ENCODE results near the gene CYBC1.

Gene CYBC1

DNA sequence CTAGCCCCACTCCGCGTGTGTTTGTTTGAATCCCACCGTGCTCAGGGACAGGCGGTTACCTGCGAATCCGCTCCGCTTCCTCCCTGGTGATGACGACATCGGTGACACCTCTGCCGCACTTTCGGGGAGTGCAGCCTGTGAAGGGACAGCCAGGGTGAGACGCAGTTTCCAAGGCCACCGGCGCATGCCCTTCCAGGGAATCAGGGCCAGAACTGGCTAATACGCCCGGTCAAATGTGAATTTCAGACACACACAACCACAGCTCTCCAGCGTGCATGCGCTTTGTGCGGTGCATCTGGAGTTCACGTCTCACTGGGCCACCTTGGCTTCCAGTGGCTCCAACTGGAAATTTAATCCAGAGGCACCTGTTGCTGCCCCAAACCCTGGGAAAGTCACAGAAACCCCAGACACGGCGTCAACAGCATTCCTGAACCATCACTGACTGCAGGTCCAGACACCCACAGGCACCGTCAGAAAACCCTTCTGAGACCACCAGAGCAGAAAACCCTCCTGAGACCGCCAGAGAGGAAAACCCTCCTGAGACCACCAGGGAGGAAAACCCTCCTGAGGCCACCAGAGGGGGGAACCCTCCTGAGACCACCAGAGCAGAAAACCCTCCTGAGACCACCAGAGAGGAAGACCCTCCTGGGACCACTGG is 39.0 kb downstream of the CYBC1 start:
- no peak for DNase-seq (ENCODE audit: low read depth in 2 of 2, low spot score in 1 of 2)

- DNase-seq (ENCODE audit: low read depth in 2 of 2, low spot score in 1 of 2), result no peak
Measured at GRCh38 chr17:82410014-82410716, 40.4 kb downstream of the CYBC1 start.

GRCh38 chr17:82408938-82409318 is 41.6 kb downstream of the CYBC1 start:
- DNase-seq (ENCODE audit: low read depth in 2 of 2, low spot score in 1 of 2), result no peak

DNA sequence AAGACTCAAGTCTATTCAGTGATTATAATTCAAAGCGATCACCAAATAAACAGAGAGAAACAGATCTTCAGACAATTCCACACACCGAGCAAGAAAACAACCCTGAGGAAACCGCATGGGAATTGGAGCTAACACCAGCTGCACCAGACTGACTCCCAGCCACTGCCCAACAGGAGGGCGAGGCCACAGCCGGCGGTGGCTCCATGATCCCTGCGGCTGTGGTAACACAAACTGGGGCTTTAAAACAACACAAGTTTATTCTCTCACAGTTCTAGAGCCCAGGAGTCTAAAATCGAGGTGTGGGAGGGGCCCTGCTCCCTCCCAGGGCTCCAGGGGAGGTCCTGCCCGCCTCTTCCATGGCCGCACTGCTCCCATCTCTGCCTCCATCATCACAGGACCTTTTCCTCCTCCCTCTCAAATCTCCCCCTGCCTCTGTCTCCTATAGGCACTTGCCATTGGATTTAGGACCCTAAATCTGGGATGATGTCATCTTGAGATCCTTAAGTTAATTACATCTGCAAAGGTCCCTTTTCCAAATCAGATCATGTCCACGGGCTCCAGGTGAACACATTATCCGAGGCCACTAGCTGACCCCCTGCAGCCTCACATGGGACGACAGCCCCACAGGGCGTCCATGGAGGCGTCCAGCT is 42.1 kb downstream of the CYBC1 start:
- no peak for DNase-seq (ENCODE audit: low read depth in 2 of 2, low spot score in 1 of 2)

- no peak for DNase-seq (ENCODE audit: low read depth in 2 of 2, low spot score in 1 of 2)
Measured at GRCh38 chr17:82407255-82407654, 43.3 kb downstream of the CYBC1 start.

DNA sequence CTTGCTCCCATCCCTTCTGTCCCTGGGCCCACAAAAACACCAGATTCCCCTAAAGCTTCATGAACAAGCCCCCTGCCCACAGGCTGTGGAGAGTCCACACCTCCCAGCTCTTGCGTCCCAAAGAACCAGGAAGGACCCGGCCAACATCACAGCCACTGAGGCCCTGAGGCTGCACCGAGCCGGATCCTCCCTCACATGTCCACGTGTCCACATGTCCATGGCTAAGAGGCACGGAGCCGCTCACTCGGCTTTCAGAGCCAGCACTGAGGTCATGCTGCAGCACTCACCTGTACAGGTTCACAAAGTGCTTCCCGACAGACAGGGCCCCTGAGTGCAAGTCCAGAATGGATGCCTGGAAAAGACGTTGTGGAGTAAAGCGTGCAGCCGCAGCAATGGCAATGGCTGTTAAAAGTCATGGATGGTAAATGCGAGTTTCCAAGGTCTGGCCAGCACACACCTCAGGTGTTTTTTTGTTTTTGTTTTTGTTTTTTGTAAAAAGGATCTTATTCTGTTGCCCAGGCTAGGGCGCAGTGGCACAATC is 44.4 kb downstream of the CYBC1 start:
- DNase-seq (ENCODE audit: low read depth in 2 of 2, low spot score in 1 of 2), result no peak

DNA sequence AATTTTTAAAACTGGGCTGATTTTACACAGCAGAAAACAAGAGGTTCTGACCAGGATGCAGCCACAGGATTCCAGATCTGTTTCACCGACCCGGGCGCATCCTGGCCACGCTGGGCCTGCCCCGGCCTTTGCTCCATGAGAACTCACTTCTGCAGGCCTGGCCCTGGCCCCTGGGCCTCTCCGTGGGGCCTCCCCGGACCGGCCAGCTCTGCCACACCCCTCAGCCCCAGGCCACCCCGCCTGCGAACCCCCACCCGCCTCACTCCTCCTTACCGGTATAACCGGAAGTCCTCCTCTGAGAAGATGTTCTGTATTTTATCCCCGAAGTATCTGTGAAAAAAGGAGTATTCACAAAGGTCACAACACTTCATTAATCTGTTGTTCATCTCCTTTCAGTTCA is 45.5 kb downstream of the CYBC1 start:
- DNase-seq (ENCODE audit: low read depth in 2 of 2, low spot score in 1 of 2), result no peak

- no peak for DNase-seq (ENCODE audit: low read depth in 2 of 2, low spot score in 1 of 2)
Measured at GRCh38 chr17:82403662-82404660, 46.6 kb downstream of the CYBC1 start.

GRCh38 chr17:82402865-82403264 is 47.7 kb downstream of the CYBC1 start:
- DNase-seq (ENCODE audit: low read depth in 2 of 2, low spot score in 1 of 2), result no peak

DNA sequence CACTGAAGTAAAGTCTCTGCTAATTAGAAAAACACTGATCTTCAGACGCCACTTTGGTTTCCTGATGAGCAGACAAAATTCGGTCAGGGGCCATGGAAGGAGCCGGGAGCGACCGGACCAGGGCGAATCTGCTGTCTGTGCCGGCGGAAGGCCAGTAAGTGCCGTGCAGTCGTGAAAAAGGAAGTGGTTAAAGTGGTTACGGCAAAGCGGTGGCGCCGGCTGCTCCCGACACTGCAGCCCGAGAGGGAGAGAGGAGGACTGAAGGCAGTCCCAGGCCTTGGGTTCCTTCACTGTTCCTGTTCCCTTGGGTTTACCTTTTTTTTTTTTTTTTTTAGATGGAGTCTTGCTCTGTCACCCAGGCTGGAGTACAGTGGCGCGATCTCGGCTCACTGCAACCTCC is 49.7 kb downstream of the CYBC1 start:
- DNase-seq (ENCODE audit: low read depth in 2 of 2, low spot score in 1 of 2), result peak; percentile 23

GRCh38 chr17:82400206-82400605 is 50.3 kb downstream of the CYBC1 start:
- no peak for DNase-seq (ENCODE audit: low read depth in 2 of 2, low spot score in 1 of 2)

- DNase-seq (ENCODE audit: low read depth in 2 of 2, low spot score in 1 of 2), result no peak
Measured at GRCh38 chr17:82399601-82400101, 50.9 kb downstream of the CYBC1 start.

DNA sequence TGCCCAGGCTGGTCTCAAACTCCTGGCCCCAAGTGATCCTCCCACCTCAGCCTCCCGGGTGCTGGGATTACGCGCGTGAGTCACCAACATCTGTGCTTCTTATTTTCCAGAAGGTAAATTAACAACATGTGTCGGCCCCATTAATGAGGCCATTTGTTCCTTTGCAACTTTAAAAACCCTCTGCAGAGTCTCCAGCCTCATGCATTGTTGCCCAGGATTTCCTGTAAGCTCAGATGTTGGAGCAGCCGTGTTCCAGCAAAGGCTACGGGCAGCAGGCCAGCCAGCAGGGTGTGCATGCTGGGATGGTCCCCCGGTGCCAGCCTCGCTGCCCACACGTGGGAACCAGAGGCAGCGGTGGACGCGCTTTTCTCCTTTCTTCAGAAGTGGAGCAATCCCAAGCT is 51.5 kb downstream of the CYBC1 start:
- DNase-seq (ENCODE audit: low read depth in 2 of 2, low spot score in 1 of 2), result no peak

DNA sequence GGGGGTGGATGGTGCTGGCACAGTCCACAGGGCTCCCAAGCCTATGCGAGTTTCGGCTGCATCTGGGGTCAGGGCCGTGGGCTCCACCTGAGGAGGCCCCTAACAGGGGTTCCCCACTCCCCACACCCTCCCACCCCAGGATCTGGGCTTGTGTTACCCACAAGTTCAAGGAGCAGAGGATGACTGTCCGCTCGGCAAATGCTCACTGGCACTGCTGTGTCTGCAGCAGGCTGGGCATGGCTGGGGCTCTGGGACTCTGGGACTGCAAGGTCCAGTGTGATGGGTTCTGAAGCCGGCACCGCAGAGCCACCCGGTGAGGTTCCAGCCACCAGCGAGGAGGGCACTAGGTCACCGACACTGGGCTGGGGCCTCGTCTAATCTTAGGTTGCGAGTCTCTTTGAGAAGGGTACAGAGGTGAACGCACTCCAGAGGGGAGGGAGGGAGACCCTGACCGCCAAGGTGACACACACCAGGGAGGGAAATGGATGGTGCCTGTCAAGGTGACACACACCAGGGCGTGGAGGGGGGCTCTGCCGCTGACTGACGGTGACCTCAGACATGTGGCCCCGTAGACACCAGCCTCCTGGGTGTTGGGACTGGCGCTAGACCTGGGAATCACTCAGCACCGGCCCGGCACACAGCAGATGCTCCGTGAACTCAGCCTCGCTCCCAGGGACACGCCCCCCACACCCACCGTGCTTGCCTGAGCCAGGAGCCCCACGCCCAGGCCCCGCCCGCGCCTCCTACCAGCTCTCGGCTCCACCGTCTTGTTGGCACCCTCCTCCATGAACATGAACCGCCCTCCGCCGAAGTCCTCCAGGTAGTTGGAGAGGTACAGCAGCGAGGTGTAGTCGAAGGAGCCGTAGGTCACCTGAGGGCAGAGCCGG is 52.9 kb downstream of the CYBC1 start:
- no peak for DNase-seq (ENCODE audit: low read depth in 2 of 2, low spot score in 1 of 2)

GRCh38 chr17:82396601-82397435 is 53.7 kb downstream of the CYBC1 start:
- no peak for DNase-seq (ENCODE audit: low read depth in 2 of 2, low spot score in 1 of 2)

DNA sequence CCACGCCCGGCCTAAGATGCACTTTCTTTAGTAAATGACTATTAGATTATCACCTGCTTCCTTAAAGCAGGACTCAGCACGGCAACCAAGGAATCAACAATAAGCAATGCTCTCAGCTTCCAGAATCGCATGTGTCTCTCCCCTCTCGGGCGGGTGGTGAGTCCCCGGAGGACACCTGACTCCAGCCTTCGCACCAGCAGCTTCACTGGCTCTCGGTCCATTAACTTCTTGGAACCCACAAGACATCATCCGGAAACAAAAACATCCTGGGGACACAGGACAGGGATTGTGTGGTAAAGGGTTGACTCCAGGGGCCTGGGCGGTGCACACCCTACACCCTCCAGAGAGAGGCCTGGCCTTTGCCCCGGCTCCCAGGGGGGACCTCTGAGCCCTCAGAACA is 56.3 kb downstream of the CYBC1 start:
- no peak for DNase-seq (ENCODE audit: low read depth in 2 of 2, low spot score in 1 of 2)

DNA sequence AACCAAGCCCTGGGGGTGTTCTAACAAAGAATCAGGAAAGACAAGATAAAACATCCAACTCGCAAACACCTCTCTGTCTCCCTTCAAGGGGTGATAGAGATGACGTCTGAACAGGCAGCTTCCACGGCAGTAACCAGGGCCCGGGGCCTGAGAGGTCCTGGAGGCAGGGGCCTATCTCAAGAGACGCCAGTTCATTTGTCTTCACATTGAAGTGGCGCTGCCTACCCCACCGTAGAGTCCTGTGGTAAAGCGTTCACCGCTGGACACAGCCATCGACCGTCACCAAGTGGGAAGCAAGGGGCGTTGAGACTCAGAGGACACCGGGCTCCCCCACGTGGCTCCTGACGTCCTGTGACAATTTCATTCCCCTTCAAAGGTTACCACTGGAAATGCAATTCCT is 57.6 kb downstream of the CYBC1 start:
- no peak for DNase-seq (ENCODE audit: low read depth in 2 of 2, low spot score in 1 of 2)
